Caco-2 (cell line): ENCODE data around the gene YWHAB. TPM values are rescaled to one million over a fixed set of nuclear protein-coding genes. Genes with fewer than 3 reads are reported as not detected.

Experiments
- BruUV-seq: library from RNA; stranded (reverse); fragments of 400-500 nt; replicated peaks from 2 replicates; lab custom pipeline; 2021; lab: Mats Ljungman, UMichigan
- CTCF ChIA-PET: fragments of 300-600 bp; sonication (Branson Sonifier 250); formaldehyde crosslinking; loops from one replicate; lab custom pipeline; 2022; ENCODE audit warnings: antibody characterized with exemption; lab: Charles Lee
- POLR2A ChIA-PET: fragments of 300-600 bp; sonication (Branson Sonifier 250); formaldehyde crosslinking; loops from one replicate; lab custom pipeline; 2022; ENCODE audit warnings: antibody characterized with exemption; lab: Charles Lee
- DNase-seq, 2 experiments: peaks; one replicate each; pipeline versions ENCODE4 v3.0.0 to v3.0.0-alpha.2; 2020 to 2022
- H3K27me3 ChIP-seq: replicated peaks from 2 replicates; pipeline ENCODE4 v1.6.0; 2011; ENCODE audit warnings: low read length; ENCODE audit not compliant: control insufficient read depth, insufficient read depth
- H3K36me3 ChIP-seq: 2 replicates; pipeline ENCODE4 v1.5.1; 2011; ENCODE audit warnings: low read length; ENCODE audit not compliant: control insufficient read depth, insufficient read depth
- H3K4me1 ChIP-seq: fragments of 250-450 bp; sonication (Bioruptor Pico); 2 replicates; pipeline ENCODE4 v1.5.1; 2020; ENCODE audit warnings: mild to moderate bottlenecking
- H3K4me3 ChIP-seq: 2 replicates; pipeline ENCODE4 v1.5.1; 2011; ENCODE audit warnings: low read depth, mild to moderate bottlenecking, control low read depth, low read length
- H3K9me3 ChIP-seq: fragments of 250-450 bp; sonication (Bioruptor Pico); 2 replicates; pipeline ENCODE4 v1.5.1; 2020; ENCODE audit warnings: mild to moderate bottlenecking, moderate library complexity
- H3K27ac Mint-ChIP-seq: one replicate; pipeline ENCODE4 v1.8.0; 2022; ENCODE audit warnings: mixed read lengths; ENCODE audit not compliant: unreplicated experiment
- H3K27me3 Mint-ChIP-seq: one replicate; pipeline ENCODE4 v1.8.0; 2022; ENCODE audit warnings: mixed read lengths; ENCODE audit not compliant: insufficient read depth, unreplicated experiment
- H3K36me3 Mint-ChIP-seq: one replicate; pipeline ENCODE4 v1.8.0; 2022; ENCODE audit warnings: mild to moderate bottlenecking, mixed read lengths; ENCODE audit not compliant: insufficient read depth, unreplicated experiment
- H3K4me1 Mint-ChIP-seq: one replicate; pipeline ENCODE4 v1.8.0; 2022; ENCODE audit warnings: low read depth, mixed read lengths; ENCODE audit not compliant: unreplicated experiment
- H3K4me3 Mint-ChIP-seq: one replicate; pipeline ENCODE4 v1.8.0; 2022; ENCODE audit warnings: mild to moderate bottlenecking, moderate library complexity, mixed read lengths; ENCODE audit not compliant: unreplicated experiment
- H3K9me3 Mint-ChIP-seq: one replicate; pipeline ENCODE4 v1.8.0; 2022; ENCODE audit warnings: mixed read lengths; ENCODE audit not compliant: unreplicated experiment
- intact Hi-C: fragments of 100-400 bp; cut with micrococcal nuclease; formaldehyde crosslinking; loops from one replicate; pipeline ENCODE4 v1.10.0; 2022; ENCODE audit not compliant: unreplicated experiment
- total RNA-seq: library from RNA; stranded (reverse); gene quantifications from 2 replicates; pipeline ENCODE4 v1.2.3, GENCODE V29; 2022
- TF ChIP-seq, protein P1 (sequence below), 2 experiments: fragments of 200-600 bp in 1 of 2; IDR thresholded peaks; 1 replicate in 1 of 2; 2 replicates in 1 of 2; pipeline versions ENCODE4 v1.5.1 to v1.8.0; 2011 to 2022; ENCODE audit warnings: antibody characterized with exemption in 1 of 2, control low read depth in 1 of 2, inconsistent platforms in 1 of 2, low read depth in 1 of 2, low read length in 1 of 2, mild to moderate bottlenecking in 1 of 2, moderate library complexity in 1 of 2; ENCODE audit not compliant: insufficient read depth in 1 of 2, severe bottlenecking in 1 of 2, unreplicated experiment in 1 of 2

The YWHAB gene
- total RNA-seq, 1 experiment from 2014 or later, result 522 TPM

GRCh38 chr20:44840826-44841225, 44.7 kb upstream of the YWHAB start:
- H3K4me3 Mint-ChIP-seq, result no peak overlapping the region
- intact Hi-C loops, result no loop called here
- Histone ChIP-seq H3K9me3 (no peaks in the 10 kb centered on the region; the same call in 1 of the 2 replicates), H3K36me3 (no peaks in the 10 kb centered on the region), H3K4me1 (no peaks in the 10 kb centered on the region), H3K4me3 (no peak overlapping the region), H3K27me3 (no peaks in the 10 kb centered on the region)
- TF ChIP-seq, protein P1, sequence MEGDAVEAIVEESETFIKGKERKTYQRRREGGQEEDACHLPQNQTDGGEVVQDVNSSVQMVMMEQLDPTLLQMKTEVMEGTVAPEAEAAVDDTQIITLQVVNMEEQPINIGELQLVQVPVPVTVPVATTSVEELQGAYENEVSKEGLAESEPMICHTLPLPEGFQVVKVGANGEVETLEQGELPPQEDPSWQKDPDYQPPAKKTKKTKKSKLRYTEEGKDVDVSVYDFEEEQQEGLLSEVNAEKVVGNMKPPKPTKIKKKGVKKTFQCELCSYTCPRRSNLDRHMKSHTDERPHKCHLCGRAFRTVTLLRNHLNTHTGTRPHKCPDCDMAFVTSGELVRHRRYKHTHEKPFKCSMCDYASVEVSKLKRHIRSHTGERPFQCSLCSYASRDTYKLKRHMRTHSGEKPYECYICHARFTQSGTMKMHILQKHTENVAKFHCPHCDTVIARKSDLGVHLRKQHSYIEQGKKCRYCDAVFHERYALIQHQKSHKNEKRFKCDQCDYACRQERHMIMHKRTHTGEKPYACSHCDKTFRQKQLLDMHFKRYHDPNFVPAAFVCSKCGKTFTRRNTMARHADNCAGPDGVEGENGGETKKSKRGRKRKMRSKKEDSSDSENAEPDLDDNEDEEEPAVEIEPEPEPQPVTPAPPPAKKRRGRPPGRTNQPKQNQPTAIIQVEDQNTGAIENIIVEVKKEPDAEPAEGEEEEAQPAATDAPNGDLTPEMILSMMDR (IDR thresholded peaks at IDR 0.05; ENCODE audit: insufficient read depth in 1 of 2, low read depth in 1 of 2, low read length in 1 of 2, severe bottlenecking in 1 of 2, unreplicated experiment in 1 of 2), result no peak
- no peak overlapping the region for H3K27ac Mint-ChIP-seq
- ChIA-PET POLR2A (no interaction called here), CTCF (no interaction called here)
- DNase-seq, result no peak
- H3K27me3 Mint-ChIP-seq, result peaks cover 4% of the 10 kb centered on the region
- H3K36me3 Mint-ChIP-seq, result no peaks in the 10 kb centered on the region
- H3K4me1 Mint-ChIP-seq, result no peaks in the 10 kb centered on the region
- BruUV-seq, result no TSS peak
- peaks cover 10% of the 10 kb centered on the region for H3K9me3 Mint-ChIP-seq

DNA sequence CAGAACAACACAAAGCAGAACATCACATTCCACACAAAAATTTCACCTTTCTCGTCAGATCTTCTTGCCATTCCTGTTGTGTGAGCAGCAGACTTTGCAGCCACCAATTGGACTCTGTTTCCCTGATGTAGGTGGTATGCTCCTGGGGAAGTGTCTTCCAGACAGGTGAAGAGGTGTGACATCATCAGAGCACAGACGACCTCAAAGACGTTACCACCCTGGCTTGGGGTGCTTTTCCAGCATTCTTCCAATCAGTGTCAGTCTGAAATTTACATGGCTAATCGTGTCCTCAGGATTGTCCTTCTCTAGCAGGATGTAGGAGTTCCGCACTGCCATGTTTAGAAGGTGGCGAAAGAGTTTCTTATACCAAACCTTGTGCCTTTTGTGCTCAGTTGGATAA, 43.5 kb upstream of the YWHAB start:
- Histone ChIP-seq H3K27me3 (no peaks in the 10 kb centered on the region), H3K36me3 (no peaks in the 10 kb centered on the region), H3K4me3 (no peak overlapping the region), H3K4me1 (no peaks in the 10 kb centered on the region), H3K9me3 (no peaks in the 10 kb centered on the region; the same call in 1 of the 2 replicates)
- intact Hi-C loops, result no loop called here
- ChIA-PET POLR2A (no interaction called here), CTCF (no interaction called here)
- Mint-ChIP-seq H3K27ac (no peak overlapping the region), H3K4me3 (no peak overlapping the region), H3K9me3 (peaks cover 10% of the 10 kb centered on the region), H3K4me1 (no peaks in the 10 kb centered on the region), H3K27me3 (peaks cover 4% of the 10 kb centered on the region), H3K36me3 (no peaks in the 10 kb centered on the region)
- TF ChIP-seq, protein P1 (IDR thresholded peaks at IDR 0.05; ENCODE audit: insufficient read depth in 1 of 2, low read depth in 1 of 2, low read length in 1 of 2, severe bottlenecking in 1 of 2, unreplicated experiment in 1 of 2), result no peak
- BruUV-seq, result no TSS peak
- DNase-seq, result peak in 1 of 2 experiments; percentile 29

- POLR2A ChIA-PET, result no interaction called here
- H3K4me3 Mint-ChIP-seq, result no peak overlapping the region
- no peak for DNase-seq
- no TSS peak for BruUV-seq
- Histone ChIP-seq H3K36me3 (no peaks in the 10 kb centered on the region), H3K4me1 (peaks cover 10% of the 10 kb centered on the region; the same call in 1 of the 2 replicates), H3K27me3 (no peaks in the 10 kb centered on the region), H3K4me3 (no peak overlapping the region), H3K9me3 (no peaks in the 10 kb centered on the region; the same call in none of the 2 replicates)
- H3K4me1 Mint-ChIP-seq, result peaks cover 7% of the 10 kb centered on the region
- CTCF ChIA-PET, result interaction anchor here (0.5 kb wide), 1 partner anchor 1023 kb away, joined by 3 read pairs; no protein-coding TSS in a partner anchor
- TF ChIP-seq, protein P1 (IDR thresholded peaks at IDR 0.05; ENCODE audit: insufficient read depth in 1 of 2, low read depth in 1 of 2, low read length in 1 of 2, severe bottlenecking in 1 of 2, unreplicated experiment in 1 of 2), result no peak
- H3K27ac Mint-ChIP-seq, result no peak overlapping the region
- intact Hi-C loops, result no loop called here
- H3K36me3 Mint-ChIP-seq, result no peaks in the 10 kb centered on the region
- H3K27me3 Mint-ChIP-seq, result no peaks in the 10 kb centered on the region
- peaks cover 10% of the 10 kb centered on the region for H3K9me3 Mint-ChIP-seq
These were observed 41.6 kb upstream of the YWHAB start for GRCh38 chr20:44843876-44844275.
